ENCODE data around the gene FBXW8. TPM values are rescaled to one million over a fixed set of nuclear protein-coding genes. Genes with fewer than 3 reads are reported as not detected.

The FBXW8 gene
- total RNA-seq, 1 donor from 2014 or later: 28.2 TPM

GRCh38 chr12:116945886-116946550 lies 35.3 kb downstream of the FBXW8 start:
- no peak overlapping the region for H3K4me3 Mint-ChIP-seq
- no peaks in the 10 kb centered on the region for H3K4me1 Mint-ChIP-seq (ENCODE audit: unreplicated experiment)
- peaks cover 55% of the 10 kb centered on the region for H3K36me3 Mint-ChIP-seq
- no peak for TF ChIP-seq CTCF (conservative IDR thresholded peaks at IDR 0.05)
- DNase-seq (ENCODE audit: extremely low spot score, unreplicated experiment): no peak
- peaks cover 5% of the 10 kb centered on the region for H3K9me3 Mint-ChIP-seq
- no peak overlapping the region for H3K27ac Mint-ChIP-seq
- H3K27me3 Mint-ChIP-seq: no peaks in the 10 kb centered on the region

- Mint-ChIP-seq H3K4me3 (no peak overlapping the region), H3K4me1 (ENCODE audit: unreplicated experiment) (no peaks in the 10 kb centered on the region), H3K27me3 (no peaks in the 10 kb centered on the region), H3K9me3 (peaks cover 2% of the 10 kb centered on the region), H3K27ac (no peak overlapping the region), H3K36me3 (peaks cover 44% of the 10 kb centered on the region)
- DNase-seq (ENCODE audit: extremely low spot score, unreplicated experiment): no peak
- TF ChIP-seq CTCF (conservative IDR thresholded peaks at IDR 0.05): no peak
Measured at GRCh38 chr12:116948298-116948697, 37.5 kb downstream of the FBXW8 start.

GRCh38 chr12:116950628-116951325 lies 40.0 kb downstream of the FBXW8 start:
- TF ChIP-seq CTCF (conservative IDR thresholded peaks at IDR 0.05): no peak
- H3K9me3 Mint-ChIP-seq: no peaks in the 10 kb centered on the region
- no peak overlapping the region for H3K27ac Mint-ChIP-seq
- H3K27me3 Mint-ChIP-seq: no peaks in the 10 kb centered on the region
- H3K36me3 Mint-ChIP-seq: peaks cover 34% of the 10 kb centered on the region
- peaks cover 6% of the 10 kb centered on the region for H3K4me1 Mint-ChIP-seq (ENCODE audit: unreplicated experiment)
- H3K4me3 Mint-ChIP-seq: no peak overlapping the region
- no peak for DNase-seq (ENCODE audit: extremely low spot score, unreplicated experiment)

GRCh38 chr12:116954710-116955381 lies 44.1 kb downstream of the FBXW8 start:
- Mint-ChIP-seq H3K36me3 (peaks cover 16% of the 10 kb centered on the region), H3K4me1 (ENCODE audit: unreplicated experiment) (peaks cover 10% of the 10 kb centered on the region), H3K27ac (peak overlapping the region; percentile 37), H3K4me3 (no peak overlapping the region), H3K27me3 (no peaks in the 10 kb centered on the region), H3K9me3 (no peaks in the 10 kb centered on the region)
- no peak for TF ChIP-seq CTCF (conservative IDR thresholded peaks at IDR 0.05)
- no peak for DNase-seq (ENCODE audit: extremely low spot score, unreplicated experiment)

- Mint-ChIP-seq H3K27ac (peak overlapping the region; percentile 37), H3K4me1 (ENCODE audit: unreplicated experiment) (peaks cover 10% of the 10 kb centered on the region), H3K36me3 (peaks cover 11% of the 10 kb centered on the region), H3K9me3 (no peaks in the 10 kb centered on the region), H3K27me3 (no peaks in the 10 kb centered on the region), H3K4me3 (no peak overlapping the region)
- DNase-seq (ENCODE audit: extremely low spot score, unreplicated experiment): no peak
- TF ChIP-seq CTCF (conservative IDR thresholded peaks at IDR 0.05): no peak
Measured at GRCh38 chr12:116955382-116956021, 44.8 kb downstream of the FBXW8 start.
